Fibroblast of mammary gland (primary cell): ENCODE results near the gene DNAL1.
"Not testable (repeated sequence)": the region's sequence is repeated elsewhere in the genome, so short reads cannot be mapped to it uniquely, and the experiment has no call there.

ENCODE experiments used
- DNase-seq: peaks from one replicate; pipeline ENCODE4 v3.0.0-alpha.2; 2010; ENCODE audit warnings: low read depth
- H3K4me3 ChIP-seq: 2 replicates; pipeline ENCODE4 v1.5.1; 2011; ENCODE audit warnings: low read depth, mild to moderate bottlenecking, low read length, moderate library complexity; ENCODE audit not compliant: control insufficient read depth
- CTCF ChIP-seq: conservative IDR thresholded peaks from 2 replicates; pipeline ENCODE4 v1.5.1; 2011; ENCODE audit warnings: low read depth, low read length, inconsistent platforms; ENCODE audit not compliant: control insufficient read depth, insufficient read depth

DNAL1 gene

DNA sequence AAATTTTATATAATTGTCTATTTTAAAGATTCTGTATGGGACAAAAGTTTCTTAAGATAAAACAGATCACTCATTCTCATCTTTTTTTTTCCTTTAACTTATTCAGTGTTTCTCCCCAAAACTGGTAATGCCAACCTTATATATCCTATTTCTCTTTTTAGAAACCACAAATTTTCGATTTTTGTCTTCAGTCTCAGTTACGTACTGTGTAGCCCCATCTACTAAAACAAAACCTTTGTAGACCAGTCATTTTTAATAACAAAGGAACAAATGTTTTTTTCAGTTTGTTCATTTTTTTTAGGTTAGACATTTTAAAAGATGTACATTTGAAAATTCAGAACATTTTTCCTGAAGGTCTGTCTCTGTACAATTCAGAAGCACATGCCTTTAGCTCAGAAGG lies 51.2 kb downstream of the DNAL1 start:
- no peak overlapping the region for H3K4me3 ChIP-seq
- DNase-seq, result no peak
- TF ChIP-seq CTCF, result no peak

- TF ChIP-seq CTCF, result no peak
- H3K4me3 ChIP-seq, result no peak overlapping the region
- peak; percentile 90 for DNase-seq
These were observed 51.9 kb downstream of the DNAL1 start for GRCh38 chr14:73696466-73697400.

DNA sequence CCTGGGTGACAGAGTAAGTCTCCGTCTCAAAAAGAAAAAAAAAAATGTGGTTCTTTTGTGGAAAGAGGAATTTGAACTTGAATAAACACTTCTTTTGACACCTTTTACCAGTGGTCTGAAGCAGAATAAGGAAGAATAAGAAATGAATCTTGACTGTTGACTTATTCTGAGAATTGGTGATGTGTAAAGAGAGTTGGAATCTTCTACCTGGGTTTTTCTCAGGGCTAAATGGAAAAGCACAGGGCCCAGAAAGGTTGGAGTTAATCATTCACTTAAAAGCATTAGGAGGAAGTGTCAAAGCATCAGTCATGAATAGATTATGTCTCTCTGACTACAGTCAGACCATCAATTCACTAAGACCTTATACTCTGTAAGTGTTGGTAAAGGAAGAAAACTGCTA lies 55.5 kb downstream of the DNAL1 start:
- H3K4me3 ChIP-seq, result no peak overlapping the region
- no peak for TF ChIP-seq CTCF
- no peak for DNase-seq

GRCh38 chr14:73708076-73708475 lies 63.3 kb downstream of the DNAL1 start:
- DNase-seq, H3K4me3 ChIP-seq: not testable (repeated sequence)

GRCh38 chr14:73709904-73710469 lies 65.2 kb downstream of the DNAL1 start:
- DNase-seq, result no peak
- H3K4me3 ChIP-seq, result no peak overlapping the region
- no peak for TF ChIP-seq CTCF

GRCh38 chr14:73710737-73711136 lies 66.0 kb downstream of the DNAL1 start:
- no peak for TF ChIP-seq CTCF
- no peak overlapping the region for H3K4me3 ChIP-seq
- DNase-seq, result no peak

- no peak for DNase-seq
- H3K4me3 ChIP-seq, result peak overlapping the region; percentile 85
- TF ChIP-seq CTCF, result no peak
These were observed 67.3 kb downstream of the DNAL1 start for GRCh38 chr14:73712071-73712506.
